GM21423 (cell line): ENCODE data around the gene KRTAP19-5.
"Not testable (repeated sequence)": the region's sequence is repeated elsewhere in the genome, so short reads cannot be mapped to it uniquely, and the experiment has no call there.

Experiments
- ATAC-seq: cut with Tn5 transposase; IDR thresholded peaks from one replicate; pipeline ENCODE4 v1.9.1; 2021; ENCODE audit warnings: mild to moderate bottlenecking, moderate library complexity; ENCODE audit not compliant: unreplicated experiment

Gene KRTAP19-5

GRCh38 chr21:30502041-30502440 is at the start of gene KRTAP19-5:
Gene KRTAP19-5, minus strand, starts transcription at chr21:30502141. Its CDS starts 51 bp downstream, at chr21:30502090.
- no peak for ATAC-seq

- ATAC-seq, result no peak
These were observed 39.8 kb upstream of the KRTAP19-5 start, which contains the start of gene KRTAP19-6 for GRCh38 chr21:30541764-30542163. Gene KRTAP19-6, minus strand, starts transcription at chr21:30541864. Its CDS starts 31 bp downstream, at chr21:30541833.

GRCh38 chr21:30518876-30519275 is 16.9 kb upstream of the KRTAP19-5 start:
- no peak for ATAC-seq

- no peak for ATAC-seq
These were observed 13.7 kb upstream of the KRTAP19-5 start for GRCh38 chr21:30515681-30516080.

GRCh38 chr21:30505621-30506205 is 3.8 kb upstream of the KRTAP19-5 start:
- not testable (repeated sequence) for ATAC-seq

GRCh38 chr21:30497065-30497464 is 4.9 kb downstream of the KRTAP19-5 start, which contains the start of gene KRTAP19-4:
Gene KRTAP19-4, minus strand, starts transcription at chr21:30497165. Its CDS starts 55 bp downstream, at chr21:30497110.
- ATAC-seq, result no peak

- ATAC-seq, result no peak
These were observed 9.9 kb downstream of the KRTAP19-5 start, which contains the start of gene KRTAP19-3 for GRCh38 chr21:30491963-30492428. Gene KRTAP19-3, minus strand, starts transcription at chr21:30492013. Its CDS starts 56 bp downstream, at chr21:30491957.

- ATAC-seq, result no peak
These were observed 14.6 kb downstream of the KRTAP19-5 start, which contains the start of gene KRTAP19-2 for GRCh38 chr21:30487336-30487735. Gene KRTAP19-2, minus strand, starts transcription at chr21:30487436. Its CDS starts 88 bp downstream, at chr21:30487348.

- no peak for ATAC-seq
These were observed 15.8 kb downstream of the KRTAP19-5 start for GRCh38 chr21:30486180-30486579.

GRCh38 chr21:30482130-30482529 is 19.8 kb downstream of the KRTAP19-5 start:
- ATAC-seq, result no peak

- ATAC-seq, result no peak
These were observed 21.8 kb downstream of the KRTAP19-5 start, which contains the start of gene KRTAP19-1 for GRCh38 chr21:30480145-30480544. Gene KRTAP19-1, minus strand, starts transcription at chr21:30480367. Its CDS starts 50 bp downstream, at chr21:30480317.

- no peak for ATAC-seq
These were observed 22.7 kb downstream of the KRTAP19-5 start for GRCh38 chr21:30479259-30479658.

- ATAC-seq, result no peak
These were observed 23.9 kb downstream of the KRTAP19-5 start for GRCh38 chr21:30478004-30478403.

- no peak for ATAC-seq
These were observed 32.8 kb downstream of the KRTAP19-5 start for GRCh38 chr21:30468900-30469714.

GRCh38 chr21:30463713-30464112 is 38.2 kb downstream of the KRTAP19-5 start:
- no peak for ATAC-seq
